Caco-2 (cell line): Measurements from ENCODE around the gene OSTC. TPM values are rescaled to one million over a fixed set of nuclear protein-coding genes. Genes with fewer than 3 reads are reported as not detected.

Source experiments
- BruUV-seq: library from RNA; stranded (reverse); fragments of 400-500 nt; replicated peaks from 2 replicates; lab custom pipeline; 2021; lab: Mats Ljungman, UMichigan
- CTCF ChIA-PET: fragments of 300-600 bp; sonication (Branson Sonifier 250); formaldehyde crosslinking; loops from one replicate; lab custom pipeline; 2022; ENCODE audit warnings: antibody characterized with exemption; lab: Charles Lee
- POLR2A ChIA-PET: fragments of 300-600 bp; sonication (Branson Sonifier 250); formaldehyde crosslinking; loops from one replicate; lab custom pipeline; 2022; ENCODE audit warnings: antibody characterized with exemption; lab: Charles Lee
- DNase-seq, 2 experiments: peaks; one replicate each; pipeline versions ENCODE4 v3.0.0 to v3.0.0-alpha.2; 2020 to 2022
- H3K27me3 ChIP-seq: replicated peaks from 2 replicates; pipeline ENCODE4 v1.6.0; 2011; ENCODE audit warnings: low read length; ENCODE audit not compliant: control insufficient read depth, insufficient read depth
- H3K36me3 ChIP-seq: 2 replicates; pipeline ENCODE4 v1.5.1; 2011; ENCODE audit warnings: low read length; ENCODE audit not compliant: control insufficient read depth, insufficient read depth
- H3K4me1 ChIP-seq: fragments of 250-450 bp; sonication (Bioruptor Pico); 2 replicates; pipeline ENCODE4 v1.5.1; 2020; ENCODE audit warnings: mild to moderate bottlenecking
- H3K4me3 ChIP-seq: 2 replicates; pipeline ENCODE4 v1.5.1; 2011; ENCODE audit warnings: low read depth, mild to moderate bottlenecking, control low read depth, low read length
- H3K9me3 ChIP-seq: fragments of 250-450 bp; sonication (Bioruptor Pico); 2 replicates; pipeline ENCODE4 v1.5.1; 2020; ENCODE audit warnings: mild to moderate bottlenecking, moderate library complexity
- H3K27ac Mint-ChIP-seq: one replicate; pipeline ENCODE4 v1.8.0; 2022; ENCODE audit warnings: mixed read lengths; ENCODE audit not compliant: unreplicated experiment
- H3K27me3 Mint-ChIP-seq: one replicate; pipeline ENCODE4 v1.8.0; 2022; ENCODE audit warnings: mixed read lengths; ENCODE audit not compliant: insufficient read depth, unreplicated experiment
- H3K36me3 Mint-ChIP-seq: one replicate; pipeline ENCODE4 v1.8.0; 2022; ENCODE audit warnings: mild to moderate bottlenecking, mixed read lengths; ENCODE audit not compliant: insufficient read depth, unreplicated experiment
- H3K4me1 Mint-ChIP-seq: one replicate; pipeline ENCODE4 v1.8.0; 2022; ENCODE audit warnings: low read depth, mixed read lengths; ENCODE audit not compliant: unreplicated experiment
- H3K4me3 Mint-ChIP-seq: one replicate; pipeline ENCODE4 v1.8.0; 2022; ENCODE audit warnings: mild to moderate bottlenecking, moderate library complexity, mixed read lengths; ENCODE audit not compliant: unreplicated experiment
- H3K9me3 Mint-ChIP-seq: one replicate; pipeline ENCODE4 v1.8.0; 2022; ENCODE audit warnings: mixed read lengths; ENCODE audit not compliant: unreplicated experiment
- CTCF ChIP-seq, 2 experiments: fragments of 200-600 bp in 1 of 2; IDR thresholded peaks; 1 replicate in 1 of 2; 2 replicates in 1 of 2; pipeline versions ENCODE4 v1.5.1 to v1.8.0; 2011 to 2022; ENCODE audit warnings: antibody characterized with exemption in 1 of 2, control low read depth in 1 of 2, inconsistent platforms in 1 of 2, low read depth in 1 of 2, low read length in 1 of 2, mild to moderate bottlenecking in 1 of 2, moderate library complexity in 1 of 2; ENCODE audit not compliant: insufficient read depth in 1 of 2, severe bottlenecking in 1 of 2, unreplicated experiment in 1 of 2
- intact Hi-C: fragments of 100-400 bp; cut with micrococcal nuclease; formaldehyde crosslinking; loops from one replicate; pipeline ENCODE4 v1.10.0; 2022; ENCODE audit not compliant: unreplicated experiment
- total RNA-seq: library from RNA; stranded (reverse); gene quantifications from 2 replicates; pipeline ENCODE4 v1.2.3, GENCODE V29; 2022

The OSTC gene
- total RNA-seq, 1 experiment from 2014 or later: 126 TPM

DNA sequence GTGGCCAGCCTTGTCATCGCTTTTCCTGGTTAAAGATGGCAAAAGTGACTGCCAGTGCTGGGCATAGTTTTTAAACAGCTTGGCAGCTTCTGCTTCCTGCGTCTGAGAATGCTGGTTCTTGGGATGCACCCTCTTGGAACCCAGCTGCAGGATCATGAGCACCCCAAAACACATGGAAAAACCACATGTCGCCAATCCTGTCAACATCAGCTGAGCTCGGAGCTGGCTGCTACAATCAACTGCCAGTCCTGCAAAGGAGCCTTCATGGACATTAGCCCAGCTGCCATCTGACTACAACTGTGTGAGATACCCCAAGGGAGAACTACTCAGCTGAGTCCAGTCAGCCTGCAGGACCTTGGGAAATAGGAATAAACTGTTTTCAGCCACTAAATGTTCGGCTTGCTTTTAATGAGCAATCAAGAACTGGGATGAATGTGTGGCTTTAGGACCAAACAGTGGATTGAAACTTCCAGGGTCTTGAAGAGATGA lies 31.0 kb downstream of the OSTC start:
- no peak for TF ChIP-seq CTCF (IDR thresholded peaks at IDR 0.05; ENCODE audit: insufficient read depth in 1 of 2, low read depth in 1 of 2, low read length in 1 of 2, severe bottlenecking in 1 of 2, unreplicated experiment in 1 of 2)
- ChIA-PET POLR2A (no interaction called here), CTCF (no interaction called here)
- no peak overlapping the region for H3K27ac Mint-ChIP-seq
- H3K4me3 Mint-ChIP-seq: no peak overlapping the region
- Histone ChIP-seq H3K9me3 (no peaks in the 10 kb centered on the region), H3K4me1 (no peaks in the 10 kb centered on the region), H3K36me3 (no peaks in the 10 kb centered on the region), H3K4me3 (no peak overlapping the region), H3K27me3 (no peaks in the 10 kb centered on the region)
- BruUV-seq: no TSS peak
- DNase-seq: no peak
- intact Hi-C loops: loop anchor here (5.0 kb wide), 1 partner anchor 81 kb away; the partner anchor contains the start of gene ETNPPL
- no peaks in the 10 kb centered on the region for H3K27me3 Mint-ChIP-seq
- no peaks in the 10 kb centered on the region for H3K9me3 Mint-ChIP-seq
- no peaks in the 10 kb centered on the region for H3K36me3 Mint-ChIP-seq
- H3K4me1 Mint-ChIP-seq: no peaks in the 10 kb centered on the region

- peak; percentile 15 to 37 for TF ChIP-seq CTCF (IDR thresholded peaks at IDR 0.05; ENCODE audit: insufficient read depth in 1 of 2, low read depth in 1 of 2, low read length in 1 of 2, severe bottlenecking in 1 of 2, unreplicated experiment in 1 of 2)
- POLR2A ChIA-PET: no interaction called here
- peak in 1 of 2 experiments; percentile 2 for DNase-seq
- Mint-ChIP-seq H3K27ac (no peak overlapping the region), H3K9me3 (no peaks in the 10 kb centered on the region), H3K4me3 (no peak overlapping the region), H3K4me1 (no peaks in the 10 kb centered on the region), H3K27me3 (no peaks in the 10 kb centered on the region), H3K36me3 (no peaks in the 10 kb centered on the region)
- CTCF ChIA-PET: no interaction called here
- Histone ChIP-seq H3K9me3 (no peaks in the 10 kb centered on the region), H3K4me1 (no peaks in the 10 kb centered on the region), H3K36me3 (no peaks in the 10 kb centered on the region), H3K4me3 (no peak overlapping the region), H3K27me3 (no peaks in the 10 kb centered on the region)
- intact Hi-C loops: loop anchor here (1.0 to 5.0 kb wide), 3 partner anchors 79 to 723 kb away; partner anchors contain the start of gene ETNPPL
- BruUV-seq: no TSS peak
Observed at GRCh38 chr4:108683479-108683878, 33.1 kb downstream of the OSTC start.

DNA sequence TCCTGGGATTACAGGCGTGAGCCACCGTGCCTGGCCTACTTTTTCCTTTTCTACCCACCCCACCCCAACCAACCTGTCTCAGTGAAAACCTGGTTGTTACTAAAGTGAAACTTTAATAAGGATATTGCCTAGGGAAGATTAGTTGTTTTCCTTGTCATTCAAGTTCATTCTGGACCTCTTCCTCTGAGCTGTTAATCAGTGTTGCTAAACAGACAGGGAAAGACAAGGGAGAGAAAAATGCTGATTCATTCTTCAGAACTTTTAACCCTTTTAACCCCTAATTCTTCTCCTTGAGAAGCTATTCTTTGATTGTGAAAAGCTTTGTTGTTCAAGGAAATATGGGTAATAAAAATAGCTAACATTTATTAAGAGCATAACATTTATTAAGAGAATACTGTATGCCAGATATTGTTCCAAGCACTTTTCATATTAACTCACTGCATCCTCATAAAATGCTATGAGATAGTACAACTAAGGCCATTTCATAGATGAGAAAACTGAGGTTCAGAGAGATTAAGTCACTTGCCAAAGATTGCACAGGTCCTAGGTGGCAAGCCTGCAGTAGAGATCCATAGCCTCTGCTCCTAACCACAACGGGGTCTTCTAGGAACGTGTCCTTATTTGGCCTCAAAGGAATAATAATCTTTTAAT lies 34.8 kb downstream of the OSTC start:
- Histone ChIP-seq H3K9me3 (no peaks in the 10 kb centered on the region), H3K27me3 (no peaks in the 10 kb centered on the region), H3K36me3 (no peaks in the 10 kb centered on the region), H3K4me3 (no peak overlapping the region), H3K4me1 (no peaks in the 10 kb centered on the region)
- ChIA-PET CTCF (interaction anchor here (0.7 kb wide), 1 partner anchor 574 kb away, joined by 4 read pairs; no protein-coding TSS in a partner anchor), POLR2A (no interaction called here)
- no TSS peak for BruUV-seq
- Mint-ChIP-seq H3K4me1 (no peaks in the 10 kb centered on the region), H3K4me3 (no peak overlapping the region), H3K27me3 (peaks cover 2% of the 10 kb centered on the region), H3K27ac (no peak overlapping the region), H3K9me3 (no peaks in the 10 kb centered on the region), H3K36me3 (no peaks in the 10 kb centered on the region)
- DNase-seq: no peak
- TF ChIP-seq CTCF (IDR thresholded peaks at IDR 0.05; ENCODE audit: insufficient read depth in 1 of 2, low read depth in 1 of 2, low read length in 1 of 2, severe bottlenecking in 1 of 2, unreplicated experiment in 1 of 2): no peak
- intact Hi-C loops: no loop called here
